Choroid plexus epithelial cell (primary cell): ENCODE data around the gene PSORS1C2.

ENCODE experiments used
- DNase-seq: peaks from one replicate; pipeline ENCODE4 v3.0.0-alpha.2; 2010; ENCODE audit warnings: low read depth
- H3K4me3 ChIP-seq: 2 replicates; pipeline ENCODE4 v1.5.1; 2011; ENCODE audit warnings: low read depth, mild to moderate bottlenecking, control low read depth, low read length, moderate library complexity
- TF ChIP-seq, protein P1 (sequence below): conservative IDR thresholded peaks from 2 replicates; pipeline ENCODE4 v1.5.1; 2011; ENCODE audit warnings: low read depth, mild to moderate bottlenecking, control low read depth, inconsistent platforms, low read length, moderate library complexity

Gene PSORS1C2

DNA sequence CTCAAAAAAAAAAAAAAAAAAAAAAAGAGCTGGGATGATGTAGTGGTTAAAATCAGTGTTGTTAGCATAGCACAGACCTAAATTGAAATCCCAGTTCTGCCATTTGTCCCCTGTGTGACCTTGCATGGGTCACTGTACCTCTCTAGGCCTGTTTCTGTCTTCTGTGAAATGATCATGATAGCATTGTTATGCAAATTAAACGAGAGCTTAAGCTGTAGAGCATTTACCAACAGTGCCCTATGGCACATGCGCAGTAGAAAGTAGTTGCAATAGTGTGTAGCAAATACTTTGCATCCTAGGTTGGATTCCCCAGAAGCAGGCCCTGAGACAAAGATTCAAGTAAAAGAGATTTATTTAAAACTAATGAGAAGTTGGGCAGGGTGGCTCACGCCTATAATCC lies 7.3 kb downstream of the PSORS1C2 start:
- no peak overlapping the region for H3K4me3 ChIP-seq
- TF ChIP-seq, protein P1, sequence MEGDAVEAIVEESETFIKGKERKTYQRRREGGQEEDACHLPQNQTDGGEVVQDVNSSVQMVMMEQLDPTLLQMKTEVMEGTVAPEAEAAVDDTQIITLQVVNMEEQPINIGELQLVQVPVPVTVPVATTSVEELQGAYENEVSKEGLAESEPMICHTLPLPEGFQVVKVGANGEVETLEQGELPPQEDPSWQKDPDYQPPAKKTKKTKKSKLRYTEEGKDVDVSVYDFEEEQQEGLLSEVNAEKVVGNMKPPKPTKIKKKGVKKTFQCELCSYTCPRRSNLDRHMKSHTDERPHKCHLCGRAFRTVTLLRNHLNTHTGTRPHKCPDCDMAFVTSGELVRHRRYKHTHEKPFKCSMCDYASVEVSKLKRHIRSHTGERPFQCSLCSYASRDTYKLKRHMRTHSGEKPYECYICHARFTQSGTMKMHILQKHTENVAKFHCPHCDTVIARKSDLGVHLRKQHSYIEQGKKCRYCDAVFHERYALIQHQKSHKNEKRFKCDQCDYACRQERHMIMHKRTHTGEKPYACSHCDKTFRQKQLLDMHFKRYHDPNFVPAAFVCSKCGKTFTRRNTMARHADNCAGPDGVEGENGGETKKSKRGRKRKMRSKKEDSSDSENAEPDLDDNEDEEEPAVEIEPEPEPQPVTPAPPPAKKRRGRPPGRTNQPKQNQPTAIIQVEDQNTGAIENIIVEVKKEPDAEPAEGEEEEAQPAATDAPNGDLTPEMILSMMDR = no peak
- DNase-seq = no peak

DNA sequence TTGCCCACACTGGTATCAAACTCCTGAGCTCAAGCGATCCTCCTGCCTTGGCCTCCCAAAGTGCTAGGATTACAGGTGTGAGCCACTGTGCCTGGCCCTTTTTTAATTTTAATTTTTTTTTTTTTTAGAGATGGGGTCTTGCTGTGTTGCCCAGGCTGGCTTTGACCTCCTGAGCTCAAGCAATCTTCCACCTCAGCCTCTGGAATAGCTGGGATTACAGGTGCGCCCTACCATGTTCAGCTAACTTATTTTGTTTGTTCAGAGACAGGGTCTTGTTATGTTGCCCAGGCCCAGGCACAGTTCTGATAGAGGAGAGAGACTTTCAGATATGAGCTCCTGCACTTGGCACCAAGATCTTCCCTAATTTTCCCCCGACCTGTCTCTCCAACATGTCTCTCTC lies 8.1 kb downstream of the PSORS1C2 start:
- TF ChIP-seq, protein P1 = no peak
- H3K4me3 ChIP-seq = no peak overlapping the region
- no peak for DNase-seq

DNA sequence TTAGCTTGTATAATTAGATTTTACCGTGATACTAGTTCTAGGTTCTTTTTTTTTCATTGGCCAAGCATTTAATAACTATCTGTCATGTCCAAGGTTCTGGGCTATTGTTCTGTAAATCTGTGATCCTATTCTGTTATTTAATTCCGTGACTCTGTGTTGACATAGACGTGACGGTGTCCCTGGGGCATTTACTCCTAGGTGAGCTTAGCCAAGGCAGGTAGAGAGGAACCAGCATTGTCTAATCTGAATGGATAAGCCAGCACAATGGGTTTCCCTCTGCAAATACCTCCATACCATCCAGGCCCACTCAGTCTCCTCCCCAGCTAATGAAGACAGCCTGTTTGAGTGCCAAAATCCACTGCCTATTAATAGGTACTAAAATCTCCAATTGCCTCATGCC lies 9.7 kb downstream of the PSORS1C2 start:
- DNase-seq = no peak
- TF ChIP-seq, protein P1 = no peak
- H3K4me3 ChIP-seq = no peak overlapping the region

DNA sequence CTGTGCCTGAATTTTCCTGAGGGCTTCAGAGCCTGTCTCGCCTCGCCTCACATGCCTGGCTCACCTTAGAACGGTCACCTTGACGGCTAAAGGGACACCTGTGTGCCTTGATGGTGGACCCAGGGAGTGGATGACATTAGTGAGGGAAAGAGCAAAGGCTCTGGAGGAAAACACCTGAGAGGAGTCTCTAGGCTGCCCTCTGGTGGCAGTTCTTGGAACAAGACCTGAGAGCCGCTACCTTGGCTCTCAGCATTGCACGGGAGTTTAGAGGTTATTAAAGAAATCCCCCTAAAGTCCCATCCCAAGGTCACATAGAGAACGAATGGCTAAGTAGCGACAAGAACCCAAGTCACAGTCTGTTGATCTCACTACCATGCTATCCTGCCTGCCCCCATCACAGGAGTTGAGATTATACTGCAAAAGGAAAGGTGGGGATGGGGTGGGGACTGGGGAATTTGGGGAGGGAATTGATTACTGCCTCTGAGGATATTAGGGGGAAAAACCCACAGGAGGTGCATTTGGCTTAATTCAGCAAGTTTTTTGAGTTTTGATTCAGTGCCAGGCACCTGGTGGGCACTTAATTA lies 10.7 kb downstream of the PSORS1C2 start:
- TF ChIP-seq, protein P1 = peak; percentile 89
- no peak overlapping the region for H3K4me3 ChIP-seq
- peak; percentile 54 for DNase-seq

DNA sequence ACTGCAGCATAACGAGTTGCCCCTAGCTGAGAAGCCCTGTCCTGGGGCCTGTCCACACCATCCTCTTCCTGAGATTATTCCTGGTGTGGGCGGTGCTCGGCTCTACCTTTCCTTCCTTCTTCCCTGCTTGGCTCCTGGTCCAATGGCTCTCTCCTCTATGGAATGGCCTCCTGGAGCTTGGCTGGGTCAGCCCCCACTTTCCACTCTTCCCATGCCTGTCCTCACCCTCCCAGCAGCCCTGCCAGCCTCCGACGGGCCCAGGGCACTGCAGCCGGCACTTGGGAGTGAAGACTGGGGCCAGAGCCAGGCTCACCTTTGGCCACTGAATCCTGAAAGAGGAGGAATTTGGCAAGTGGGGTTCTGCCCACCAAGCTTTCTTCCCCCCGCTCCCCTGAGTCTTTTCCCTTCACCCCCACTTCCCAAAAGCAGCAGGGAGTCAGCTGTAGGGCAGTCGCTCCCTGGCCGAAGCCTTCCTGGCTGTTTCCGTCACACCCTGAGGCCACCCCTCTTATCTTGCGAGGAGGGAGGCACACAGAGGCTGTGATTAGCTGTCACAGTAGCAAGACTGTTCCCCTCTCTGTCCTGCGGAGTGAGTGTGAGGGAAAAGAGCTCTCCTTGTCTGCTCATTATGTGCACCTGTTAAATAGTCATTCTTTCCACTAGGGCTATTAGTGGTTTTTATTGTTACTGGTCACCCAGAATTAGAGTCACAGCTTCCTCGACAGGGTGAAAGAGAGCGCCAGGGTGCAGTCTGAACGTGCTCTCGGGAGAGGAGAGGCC lies 12.3 kb downstream of the PSORS1C2 start:
- TF ChIP-seq, protein P1 = no peak
- DNase-seq = no peak
- H3K4me3 ChIP-seq = no peak overlapping the region

DNA sequence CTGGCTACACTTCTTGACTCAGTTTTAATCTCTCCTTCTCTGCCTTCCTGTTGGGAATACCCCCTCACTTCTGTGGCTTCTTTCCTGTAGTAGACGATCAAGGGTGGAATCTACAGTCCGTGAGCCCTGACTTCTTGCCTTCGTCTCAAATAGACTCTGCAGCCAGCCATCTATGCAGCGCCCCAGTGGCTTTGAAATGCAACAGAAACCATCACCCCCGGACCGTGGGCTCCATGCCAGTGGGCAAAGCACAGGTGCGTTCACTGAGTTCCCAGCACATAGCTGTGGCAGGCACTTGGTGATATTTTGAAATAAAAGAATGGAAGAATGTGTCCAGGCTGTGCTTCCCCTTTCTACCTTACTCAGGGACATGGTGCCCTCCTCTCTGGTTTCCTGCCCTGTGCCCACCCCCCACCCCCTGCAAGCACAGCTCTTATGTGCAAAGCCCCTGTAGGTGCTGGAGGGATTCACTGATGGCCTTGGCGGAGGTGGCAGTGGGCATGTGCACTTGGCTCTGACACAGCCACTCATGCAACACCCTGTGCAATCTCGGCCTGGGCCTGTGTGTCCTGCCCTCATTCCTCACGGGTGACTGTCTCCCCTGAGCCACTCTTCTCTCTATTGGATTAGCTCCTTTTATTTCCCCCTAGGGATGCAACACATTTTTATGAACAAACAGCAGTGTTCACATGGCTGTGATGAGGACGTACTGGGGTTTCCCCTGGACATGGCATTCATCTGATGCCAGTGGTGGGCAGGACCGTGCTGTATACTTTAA lies 13.1 kb downstream of the PSORS1C2 start:
- TF ChIP-seq, protein P1 = no peak
- no peak overlapping the region for H3K4me3 ChIP-seq
- peak; percentile 19 for DNase-seq
